ENCODE data around the gene OR1S1. TPM values are rescaled to one million over a fixed set of nuclear protein-coding genes. Genes with fewer than 3 reads are reported as not detected.

The OR1S1 gene
- total RNA-seq, 2 experiments from 2014 or later = not detected

DNA sequence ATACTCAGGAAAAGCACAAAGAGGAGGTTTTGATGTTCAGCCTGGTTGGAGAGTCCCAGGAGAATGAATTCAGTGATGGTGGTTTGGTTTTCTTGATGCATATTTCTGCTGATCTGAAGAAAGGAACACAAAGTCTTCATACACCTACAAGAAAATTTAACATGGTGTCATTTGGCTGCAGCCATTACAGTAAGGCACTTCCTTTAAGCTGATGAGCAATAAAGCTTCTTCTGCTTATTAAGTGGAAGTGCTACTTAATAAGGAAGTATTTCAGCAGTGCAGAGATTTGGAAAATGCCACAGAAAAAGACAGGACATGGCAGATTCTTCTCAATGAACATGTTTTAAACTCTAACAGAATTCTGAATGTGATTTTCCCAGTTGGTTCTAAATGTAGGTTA, 8.5 kb upstream of the OR1S1 start, which contains the start of gene OR1S2:
Gene OR1S2, minus strand, starts transcription at position 101 of the 400 bp plus-strand sequence. Its CDS starts 0 bp downstream, at position 101.
- intact Hi-C loops (cut with micrococcal nuclease) = no loop called here
- no peaks in the 10 kb centered on the region for H3K4me1 Mint-ChIP-seq (ENCODE audit: low read depth)
- no peaks in the 10 kb centered on the region for H3K9me3 Mint-ChIP-seq
- no peak within 1 kb of the TSS for H3K4me3 Mint-ChIP-seq
- POLR2A ChIA-PET = no interaction called here
- no peaks in the 10 kb centered on the region for H3K36me3 Mint-ChIP-seq
- no peak for DNase-seq
- CTCF ChIA-PET = no interaction called here
- H3K27me3 Mint-ChIP-seq = peaks cover 13% of the 10 kb centered on the region
- H3K27ac Mint-ChIP-seq = no peak within 1 kb of the TSS

DNA sequence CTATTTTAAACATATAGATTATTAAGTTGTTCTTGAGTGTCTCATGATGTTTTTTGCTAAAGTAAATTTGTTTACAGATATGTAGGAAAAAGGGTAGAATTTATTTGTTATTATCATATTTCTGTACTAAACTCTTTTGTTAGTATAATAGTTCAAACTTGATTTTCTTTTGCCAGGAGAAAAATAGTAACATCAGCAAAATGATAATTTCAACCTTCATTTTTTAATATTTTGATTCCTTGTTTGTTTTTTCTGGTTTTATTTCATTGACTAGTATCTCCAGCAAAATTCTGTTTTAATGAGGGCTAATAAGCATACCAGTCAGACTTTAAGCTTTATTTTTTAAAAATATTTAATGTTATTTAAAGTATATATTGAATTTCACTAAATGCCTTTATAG, 4.0 kb downstream of the OR1S1 start:
- H3K27me3 Mint-ChIP-seq = peaks cover 3% of the 10 kb centered on the region
- intact Hi-C loops (cut with micrococcal nuclease) = no loop called here
- no peaks in the 10 kb centered on the region for H3K4me1 Mint-ChIP-seq (ENCODE audit: low read depth)
- ChIA-PET CTCF (no interaction called here), POLR2A (no interaction called here)
- DNase-seq = no peak
- H3K4me3 Mint-ChIP-seq = no peak overlapping the region
- no peak overlapping the region for H3K27ac Mint-ChIP-seq
- no peaks in the 10 kb centered on the region for H3K9me3 Mint-ChIP-seq
- H3K36me3 Mint-ChIP-seq = no peaks in the 10 kb centered on the region

DNA sequence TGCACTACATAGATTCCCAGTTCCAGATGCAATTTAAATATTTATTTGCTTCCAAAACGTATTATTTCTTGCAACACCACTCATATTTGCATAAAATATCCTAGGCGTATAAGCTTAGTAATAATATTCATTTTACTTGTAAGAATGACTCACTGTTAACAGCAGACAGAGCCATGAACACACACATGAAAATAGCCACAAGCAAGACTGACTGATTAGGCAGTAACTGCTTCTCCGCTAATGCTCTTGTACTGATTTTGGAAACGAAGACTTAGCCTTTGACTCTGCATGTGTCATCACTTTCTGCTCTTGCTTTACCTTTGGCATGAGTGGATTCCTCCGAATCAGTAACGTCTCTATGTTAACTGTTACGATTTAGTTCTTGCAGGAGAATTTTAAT, 10.2 kb downstream of the OR1S1 start:
- intact Hi-C loops (cut with micrococcal nuclease) = no loop called here
- POLR2A ChIA-PET = no interaction called here
- no peaks in the 10 kb centered on the region for H3K4me1 Mint-ChIP-seq (ENCODE audit: low read depth)

DNA sequence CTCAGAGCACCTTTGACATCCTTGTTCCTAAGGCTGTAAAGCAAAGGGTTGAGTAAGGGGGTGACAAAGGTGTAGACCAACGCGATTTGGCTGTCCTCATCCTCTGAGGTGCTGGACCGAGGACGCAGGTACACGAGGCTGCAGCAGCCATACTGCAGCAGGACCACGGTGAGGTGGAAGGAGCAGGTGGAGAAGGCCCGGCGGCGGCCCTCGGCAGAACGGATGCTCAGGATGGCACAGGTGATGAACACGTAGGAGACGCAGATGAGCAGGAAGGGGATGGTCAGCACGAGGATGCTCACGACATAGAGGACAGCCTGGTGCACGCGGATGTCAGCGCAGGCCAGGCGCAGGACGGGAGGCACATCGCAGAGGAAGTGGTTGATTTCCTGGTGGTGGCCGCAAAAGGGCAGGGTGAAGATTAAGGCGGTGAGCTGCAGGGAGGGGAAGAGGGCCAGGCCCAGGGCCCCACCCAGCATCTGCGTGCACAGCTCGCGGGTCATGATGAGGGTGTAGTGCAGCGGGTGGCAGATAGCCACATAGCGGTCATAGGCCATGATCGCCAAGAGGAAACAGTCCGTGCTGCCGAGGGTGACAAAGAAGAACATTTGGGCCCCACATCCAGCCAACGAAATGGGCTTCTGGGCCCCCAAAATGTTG, 15.6 kb downstream of the OR1S1 start:
- intact Hi-C loops (cut with micrococcal nuclease) = no loop called here
- ChIA-PET CTCF (no interaction called here), POLR2A (no interaction called here)
- Mint-ChIP-seq H3K4me1 (ENCODE audit: low read depth) (no peaks in the 10 kb centered on the region), H3K27ac (no peak overlapping the region), H3K4me3 (no peak overlapping the region), H3K36me3 (no peaks in the 10 kb centered on the region), H3K27me3 (no peaks in the 10 kb centered on the region), H3K9me3 (no peaks in the 10 kb centered on the region)
- no peak for DNase-seq

More for the DNA sequence above, 10.2 kb downstream of the OR1S1 start:
- DNase-seq = no peak
- Mint-ChIP-seq H3K27ac (no peak overlapping the region), H3K36me3 (no peaks in the 10 kb centered on the region), H3K9me3 (no peaks in the 10 kb centered on the region), H3K27me3 (no peaks in the 10 kb centered on the region), H3K4me3 (no peak overlapping the region)
- CTCF ChIA-PET = no interaction called here

DNA sequence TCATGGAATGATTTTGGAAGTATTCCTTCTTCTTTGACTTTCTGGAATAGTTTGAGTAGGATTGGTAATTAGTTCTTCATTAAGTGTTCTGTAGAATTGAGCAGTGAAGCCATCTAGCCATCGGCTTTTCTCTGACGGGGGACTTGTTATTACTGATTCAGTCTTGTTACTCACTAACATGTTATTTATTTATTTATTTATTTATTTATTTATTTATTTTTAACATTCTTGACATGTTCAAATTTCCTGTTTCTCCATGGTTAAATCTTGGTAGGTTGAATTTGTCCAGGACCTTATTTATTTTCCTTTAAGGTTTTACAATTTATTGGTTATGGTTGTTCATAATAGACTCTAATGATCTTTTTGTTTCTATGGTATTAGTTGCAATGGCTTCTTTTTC, 31.4 kb downstream of the OR1S1 start:
- ChIA-PET POLR2A (no interaction called here), CTCF (no interaction called here)
- Mint-ChIP-seq H3K9me3 (peaks cover 18% of the 10 kb centered on the region), H3K27me3 (peaks cover 16% of the 10 kb centered on the region), H3K4me1 (ENCODE audit: low read depth) (no peaks in the 10 kb centered on the region), H3K4me3 (no peak overlapping the region), H3K27ac (no peak overlapping the region), H3K36me3 (no peaks in the 10 kb centered on the region)
- intact Hi-C loops (cut with micrococcal nuclease) = no loop called here
- DNase-seq = no peak

DNA sequence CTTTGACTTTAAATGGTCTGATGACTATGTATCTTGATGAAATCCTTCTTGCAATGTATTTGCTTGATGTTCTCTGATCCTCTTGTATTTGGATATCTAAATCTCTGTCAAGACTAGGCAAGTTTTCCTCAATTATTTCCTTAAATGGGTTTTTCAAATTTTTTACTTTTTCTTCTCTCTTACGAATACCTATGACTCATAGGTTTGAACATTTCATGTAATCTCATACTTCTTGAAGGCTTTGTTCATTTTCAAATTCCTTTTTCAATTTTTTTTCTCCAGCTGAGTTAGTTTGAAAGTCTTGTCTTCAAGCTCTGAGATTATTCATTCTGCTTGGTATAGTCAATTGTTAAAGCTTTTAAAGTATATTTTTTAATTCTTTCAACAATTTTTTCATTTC, 42.4 kb downstream of the OR1S1 start:
- Mint-ChIP-seq H3K27me3 (peaks cover 2% of the 10 kb centered on the region), H3K4me1 (ENCODE audit: low read depth) (no peaks in the 10 kb centered on the region), H3K27ac (no peak overlapping the region), H3K4me3 (no peak overlapping the region), H3K9me3 (peaks cover 25% of the 10 kb centered on the region), H3K36me3 (no peaks in the 10 kb centered on the region)
- intact Hi-C loops (cut with micrococcal nuclease) = no loop called here
- no peak for DNase-seq
- POLR2A ChIA-PET = no interaction called here
- CTCF ChIA-PET = no interaction called here

DNA sequence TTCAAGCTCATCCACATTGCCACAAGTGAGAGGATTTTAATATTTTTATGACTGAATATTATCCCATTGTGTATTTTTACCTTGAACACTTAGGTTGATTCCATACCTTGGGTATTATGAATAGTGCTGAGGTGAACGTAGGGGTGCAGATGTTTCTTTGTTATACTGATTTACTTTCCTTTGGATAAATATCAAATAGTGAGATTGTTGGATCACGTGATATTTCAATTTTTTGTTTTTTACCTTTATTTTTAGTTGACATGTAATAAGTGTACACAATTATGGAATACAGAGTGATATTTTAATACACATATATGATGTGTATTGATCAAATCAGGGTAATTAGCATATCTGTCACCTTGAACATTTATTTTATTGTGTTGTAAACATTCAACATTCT, 47.5 kb downstream of the OR1S1 start:
- Mint-ChIP-seq H3K9me3 (peaks cover 7% of the 10 kb centered on the region), H3K4me1 (ENCODE audit: low read depth) (no peaks in the 10 kb centered on the region), H3K27me3 (peaks cover 3% of the 10 kb centered on the region), H3K4me3 (no peak overlapping the region), H3K27ac (no peak overlapping the region), H3K36me3 (no peaks in the 10 kb centered on the region)
- intact Hi-C loops (cut with micrococcal nuclease) = no loop called here
- no peak for DNase-seq
- ChIA-PET CTCF (no interaction called here), POLR2A (no interaction called here)

Other genes with a start within 250 kb of the OR1S1 start
- gene OR9Q1, start 188.8 kb upstream of the OR1S1 start, total RNA-seq = not detected
- not detected for gene OR6Q1, start 181.8 kb upstream of the OR1S1 start, total RNA-seq
- gene OR9I1, start 87.2 kb upstream of the OR1S1 start, total RNA-seq = not detected
- gene OR9Q2, start 23.6 kb upstream of the OR1S1 start, total RNA-seq = not detected
- not detected for gene OR1S2, start 8.6 kb upstream of the OR1S1 start, total RNA-seq
- gene OR10Q1, start 16.2 kb downstream of the OR1S1 start, total RNA-seq = not detected
- not detected for gene OR10W1, start 55.5 kb downstream of the OR1S1 start, total RNA-seq
- not detected for gene OR5B17, start 146.3 kb downstream of the OR1S1 start, total RNA-seq
- gene OR5B3, start 194.2 kb downstream of the OR1S1 start, total RNA-seq = not detected
- not detected for gene OR5B2, start 215.4 kb downstream of the OR1S1 start, total RNA-seq
- not detected for gene OR5B12, start 229.5 kb downstream of the OR1S1 start, total RNA-seq

Measured in activated CD4-positive, alpha-beta memory T cell treated with anti-CD3 and anti-CD28 coated beads for 36 hours (primary cell).